B cell (primary cell): Measurements from ENCODE around the gene CCDC3. TPM values are rescaled to one million over a fixed set of nuclear protein-coding genes. Genes with fewer than 3 reads are reported as not detected.

Experiments
- ATAC-seq: fragments of 200-7000 bp; cut with Tn5 transposase; one replicate; pipeline ENCODE4 v1.10.0; 2021; ENCODE audit warnings: low read depth, mild to moderate bottlenecking, moderate number of reproducible peaks, moderate library complexity
- CTCF ChIA-PET: fragments of 350-600 bp; sonication (Branson Sonifier 250); formaldehyde crosslinking; loops from one replicate; lab custom pipeline; 2021; ENCODE audit warnings: antibody characterized with exemption, inconsistent platforms; lab: Charles Lee
- POLR2A ChIA-PET: fragments of 350-600 bp; sonication (Branson Sonifier 250); formaldehyde crosslinking; loops from one replicate; lab custom pipeline; 2021; ENCODE audit warnings: antibody characterized with exemption; lab: Charles Lee
- DNase-seq: peaks from one replicate; pipeline ENCODE4 v3.0.0; 2013
- H2AFZ ChIP-seq: 2 replicates; pipeline ENCODE4 v1.6.1; 2012; ENCODE audit warnings: mild to moderate bottlenecking, low read depth, low read length; ENCODE audit not compliant: insufficient read depth, poor library complexity, severe bottlenecking
- H3K27ac ChIP-seq, 2 donors: 1 replicate in 1 of 2; 2 replicates in 1 of 2; pipeline ENCODE4 v1.5.1; 2012 to 2013; ENCODE audit warnings: low read length in 2 of 2, mild to moderate bottlenecking in 2 of 2, moderate library complexity in 1 of 2
- H3K27me3 ChIP-seq, 4 experiments: fragments of 200-600 bp in 1 of 4; sonication (generic) in 1 of 4; replicated peaks in 1 of 4; 1 replicate in 2 of 4; 2 replicates in 2 of 4; pipeline versions ENCODE4 v1.6.1 to v1.7.0; 2013 to 2016; ENCODE audit warnings: low read length in 3 of 4, mild to moderate bottlenecking in 2 of 4, mixed read lengths in 1 of 4, moderate library complexity in 1 of 4; ENCODE audit not compliant: insufficient read depth in 4 of 4, control insufficient read depth in 3 of 4; ENCODE audit errors: control extremely low read depth in 1 of 4
- H3K36me3 ChIP-seq, 2 experiments: replicated peaks in 1 of 2; 1 replicate in 1 of 2; 2 replicates in 1 of 2; pipeline versions ENCODE4 v1.6.1 to v1.7.1; 2013; ENCODE audit warnings: low read length in 1 of 2; ENCODE audit not compliant: insufficient read depth in 2 of 2, control insufficient read depth in 1 of 2; ENCODE audit errors: control extremely low read depth in 1 of 2, extremely low read depth in 1 of 2
- H3K4me1 ChIP-seq, 2 donors: fragments of 200-600 bp in 1 of 2; sonication (generic) in 1 of 2; 1 replicate in 1 of 2; 2 replicates in 1 of 2; pipeline versions ENCODE4 v1.5.1 to v1.6.1; 2013 to 2017; ENCODE audit warnings: low read length in 2 of 2; ENCODE audit not compliant: control insufficient read depth in 2 of 2, insufficient read depth in 2 of 2
- H3K4me2 ChIP-seq: replicated peaks from 2 replicates; pipeline ENCODE3; 2012; ENCODE audit warnings: mild to moderate bottlenecking, low read depth, low read length; ENCODE audit not compliant: poor library complexity, severe bottlenecking
- H3K4me3 ChIP-seq, 5 experiments: fragments of 200-600 bp in 1 of 5; sonication (generic) in 1 of 5; 1 replicate in 3 of 5; 2 replicates in 2 of 5; pipeline versions ENCODE4 v1.5.1 to v1.7.0; 2011 to 2016; ENCODE audit warnings: low read length in 4 of 5, mild to moderate bottlenecking in 4 of 5, low read depth in 2 of 5, control low read depth in 1 of 5, moderate library complexity in 1 of 5; ENCODE audit not compliant: insufficient read depth in 1 of 5; ENCODE audit errors: control extremely low read depth in 1 of 5, extremely low read depth in 1 of 5
- H3K79me2 ChIP-seq: fragments of 200-600 bp; sonication (generic); one replicate; pipeline ENCODE4 v1.6.0; 2016; ENCODE audit warnings: low read length; ENCODE audit not compliant: control insufficient read depth, insufficient read depth
- H3K9ac ChIP-seq: fragments of 200-600 bp; sonication (generic); 2 replicates; pipeline ENCODE4 v1.6.1; 2017; ENCODE audit warnings: mild to moderate bottlenecking, low read length, moderate library complexity
- H3K9me3 ChIP-seq, 3 donors: one replicate each; pipeline versions ENCODE4 v1.6.1 to v1.7.1; 2013; ENCODE audit warnings: low read length in 2 of 3; ENCODE audit not compliant: control insufficient read depth in 2 of 3, insufficient read depth in 1 of 3; ENCODE audit errors: control extremely low read depth in 1 of 3
- H4K20me1 ChIP-seq: 2 replicates; pipeline ENCODE4 v1.6.0; 2012; ENCODE audit warnings: mild to moderate bottlenecking, low read length; ENCODE audit not compliant: insufficient read depth, control insufficient read depth, poor library complexity, severe bottlenecking
- H3K27ac Mint-ChIP-seq: one replicate; pipeline ENCODE4 v1.8.0; 2021; ENCODE audit warnings: mixed read lengths
- H3K27me3 Mint-ChIP-seq: one replicate; pipeline ENCODE4 v1.8.0; 2021; ENCODE audit warnings: mixed read lengths
- H3K4me1 Mint-ChIP-seq: one replicate; pipeline ENCODE4 v1.8.0; 2021; ENCODE audit warnings: mixed read lengths
- H3K4me3 Mint-ChIP-seq: one replicate; pipeline ENCODE4 v1.8.0; 2021; ENCODE audit warnings: mixed read lengths
- H3K9me3 Mint-ChIP-seq: one replicate; pipeline ENCODE4 v1.8.0; 2022; ENCODE audit warnings: mixed read lengths; ENCODE audit not compliant: insufficient read depth
- CTCF ChIP-seq: fragments of 200-600 bp; IDR thresholded peaks from one replicate; pipeline ENCODE4 v1.8.0; 2022; ENCODE audit warnings: antibody characterized with exemption, mild to moderate bottlenecking
- EZH2 ChIP-seq: IDR thresholded peaks from 2 replicates; pipeline ENCODE4 v1.6.1; 2012; ENCODE audit warnings: borderline replicate concordance, low read depth, mild to moderate bottlenecking, moderate library complexity, low read length; ENCODE audit not compliant: insufficient read depth, poor library complexity, severe bottlenecking
- whole genome bisulfite sequencing: methylation state at CpG from one replicate; pipeline ENCODE4 v1.1.5; 2013; ENCODE audit warnings: missing lambda C conversion rate; ENCODE audit not compliant: insufficient coverage; 5-methylcytosine and 5-hydroxymethylcytosine counted together
- intact Hi-C: fragments of 100-400 bp; cut with micrococcal nuclease; formaldehyde crosslinking; loops from one replicate; pipeline ENCODE4 v1.10.0; 2022
- polyA plus RNA-seq: library from polyadenylated mRNA; depleted of rRNA; stranded (reverse); fragments of >200 nt; gene quantifications from 2 replicates; pipeline ENCODE4 v1.2.3, GENCODE V29; 2012
- total RNA-seq, 2 donors: library from RNA; stranded (reverse); fragments of 120-200 nt in 1 of 2; gene quantifications; 1 replicate in 1 of 2; 2 replicates in 1 of 2; pipeline versions ENCODE4 v1.2.3 to v1.2.4, GENCODE V29; 2013 to 2022

CCDC3 gene
- total and polyA plus RNA-seq, 2 donors (not counting 1 experiment from before 2014, with no cell fraction given) = 0.12 TPM; not detected in 1

- Mint-ChIP-seq H3K27me3 (peaks cover 26% of the 10 kb centered on the region), H3K9me3 (peaks cover 4% of the 10 kb centered on the region), H3K27ac (no peak overlapping the region), H3K4me1 (no peaks in the 10 kb centered on the region), H3K4me3 (no peak overlapping the region)
- Histone ChIP-seq H3K4me2 (no peak overlapping the region), H3K27me3 (peaks cover 0 to 4% (median 0%) of the 10 kb centered on the region in 4 experiments), H3K9me3 (peaks cover 0 to 13% (median 0%) of the 10 kb centered on the region in 3 donors), H2AFZ (no peak overlapping the region), H3K27ac (no peak overlapping the region), H3K9ac (no peak overlapping the region), H4K20me1 (no peaks in the 10 kb centered on the region), H3K4me1 (no peaks in the 10 kb centered on the region), H3K79me2 (no peaks in the 10 kb centered on the region), H3K36me3 (no peaks in the 10 kb centered on the region), H3K4me3 (no peak overlapping the region)
- DNase-seq = no peak
- ChIA-PET CTCF (no interaction called here), POLR2A (no interaction called here)
- no peak for ATAC-seq
- WGBS = 91% methylated on average over 7 of the region's 8 CpGs
- TF ChIP-seq EZH2 (no peak), CTCF (no peak)
- intact Hi-C loops = no loop called here
These were observed 40.6 kb downstream of the CCDC3 start for GRCh38 chr10:12960941-12961340.

- no peaks in the 10 kb centered on the region for H3K4me1 ChIP-seq
- H3K27me3 ChIP-seq = peaks cover 0 to 4% (median 0%) of the 10 kb centered on the region in 4 experiments
- no peak overlapping the region for H2AFZ ChIP-seq
- H3K9ac ChIP-seq = no peak overlapping the region
- Mint-ChIP-seq H3K4me1 (no peaks in the 10 kb centered on the region), H3K4me3 (no peak overlapping the region), H3K27ac (no peak overlapping the region), H3K9me3 (peaks cover 4% of the 10 kb centered on the region), H3K27me3 (peaks cover 26% of the 10 kb centered on the region)
- ChIA-PET CTCF (no interaction called here), POLR2A (no interaction called here)
- intact Hi-C loops = no loop called here
- ATAC-seq (no peak), DNase-seq (no peak)
- no peak overlapping the region for H3K4me3 ChIP-seq
- no peak for TF ChIP-seq EZH2
- no peak for TF ChIP-seq CTCF
- no peak overlapping the region for H3K27ac ChIP-seq
- peaks cover 0 to 13% (median 0%) of the 10 kb centered on the region in 3 donors for H3K9me3 ChIP-seq
- H3K79me2 ChIP-seq = no peaks in the 10 kb centered on the region
- no peaks in the 10 kb centered on the region for H4K20me1 ChIP-seq
- WGBS = 89% methylated on average over 10 of the region's 15 CpGs
- H3K36me3 ChIP-seq = no peaks in the 10 kb centered on the region
- no peak overlapping the region for H3K4me2 ChIP-seq
These were observed 41.1 kb downstream of the CCDC3 start for GRCh38 chr10:12960334-12960898.
